NCI-H524 (cell line): ENCODE data around the gene GOSR1.
A peak's percentile ranks its signal among the peaks of the same experiment; 100 is the strongest.
"Not testable (repeated sequence)": the region's sequence is repeated elsewhere in the genome, so short reads cannot be mapped to it uniquely, and the experiment has no call there.

Source experiments
- DNase-seq, 2 experiments: peaks; one replicate each; lab custom pipeline; 2025; lab: John Stamatoyannopoulos, UW

The GOSR1 gene

DNA sequence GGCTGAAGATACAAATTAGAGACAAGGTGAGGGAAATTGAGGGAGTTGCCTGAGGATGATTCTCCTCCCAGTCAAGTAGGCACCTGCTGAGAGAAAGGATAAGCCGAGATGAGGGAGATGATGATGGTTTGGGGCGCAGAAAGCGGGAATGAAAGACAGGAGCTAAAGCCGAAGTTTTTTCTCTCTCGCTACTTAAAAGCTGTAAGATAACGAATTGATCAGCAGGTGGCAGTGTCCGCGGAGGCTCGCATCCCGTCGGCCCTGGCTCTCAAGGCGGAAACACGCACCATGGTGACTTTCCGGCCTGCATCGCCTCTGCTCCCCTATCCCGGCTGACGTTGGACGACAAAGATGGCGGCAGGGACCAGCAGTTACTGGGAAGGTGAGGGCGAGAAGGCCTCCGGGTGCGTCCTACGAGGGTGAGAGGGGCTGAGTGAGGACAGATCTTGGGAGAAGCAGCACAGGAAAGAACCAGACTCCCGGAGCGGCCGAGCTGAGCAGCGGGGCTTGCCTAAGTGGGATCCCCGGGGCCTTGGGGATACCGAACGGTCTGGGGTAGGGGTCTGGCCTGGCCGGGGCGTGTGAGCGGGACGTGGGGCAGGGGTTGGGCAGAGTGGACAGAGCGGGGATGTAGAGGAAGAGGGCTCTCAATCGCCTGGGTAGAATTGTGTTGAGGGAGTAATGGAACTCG, at the start of gene GOSR1:
Gene GOSR1 (plus strand): TSS at position 326 of the 691 bp plus-strand sequence. CDS start 26 bp downstream, at position 352.
- peak; percentile 94 to 98 for DNase-seq

DNA sequence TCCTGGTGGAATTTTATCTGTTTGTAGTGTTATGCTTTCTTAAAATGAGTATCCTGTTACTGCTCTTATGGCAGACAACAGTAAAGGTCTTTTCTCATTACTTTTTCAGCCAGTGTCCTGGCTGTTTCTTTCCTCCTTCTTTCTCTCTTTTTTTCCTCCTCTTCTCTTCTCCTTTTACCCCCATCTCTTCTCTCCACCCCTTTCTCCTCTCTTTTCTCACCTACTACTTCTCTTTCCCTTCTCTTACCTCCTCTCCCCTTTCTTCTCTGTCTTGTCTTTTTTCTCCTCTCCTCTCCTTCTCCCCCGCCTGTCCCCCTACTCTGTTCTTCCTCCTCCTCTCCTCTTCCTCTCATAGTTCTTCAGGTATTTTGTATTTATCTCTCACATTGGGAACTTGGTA, 49.6 kb upstream of the GOSR1 start:
- DNase-seq: no peak

DNA sequence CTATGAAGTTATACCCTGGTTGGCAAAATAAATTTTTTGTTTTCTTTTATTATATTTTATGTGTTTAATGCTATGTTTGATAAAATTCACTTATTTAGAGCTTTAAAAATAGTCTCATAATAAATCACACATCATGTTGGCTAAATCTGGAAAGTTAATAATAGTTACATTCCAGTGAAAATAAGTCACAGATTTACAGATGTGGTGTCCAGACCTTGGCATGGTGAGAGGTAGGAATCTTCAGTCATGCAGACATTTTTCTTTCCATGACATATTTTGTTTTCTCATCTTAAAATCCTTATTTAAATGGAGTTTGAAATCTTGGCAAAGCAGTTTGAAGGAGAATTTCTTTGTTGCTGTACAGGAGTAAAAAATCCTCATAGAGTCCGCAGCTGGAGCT, 48.1 kb upstream of the GOSR1 start:
- no peak for DNase-seq

DNA sequence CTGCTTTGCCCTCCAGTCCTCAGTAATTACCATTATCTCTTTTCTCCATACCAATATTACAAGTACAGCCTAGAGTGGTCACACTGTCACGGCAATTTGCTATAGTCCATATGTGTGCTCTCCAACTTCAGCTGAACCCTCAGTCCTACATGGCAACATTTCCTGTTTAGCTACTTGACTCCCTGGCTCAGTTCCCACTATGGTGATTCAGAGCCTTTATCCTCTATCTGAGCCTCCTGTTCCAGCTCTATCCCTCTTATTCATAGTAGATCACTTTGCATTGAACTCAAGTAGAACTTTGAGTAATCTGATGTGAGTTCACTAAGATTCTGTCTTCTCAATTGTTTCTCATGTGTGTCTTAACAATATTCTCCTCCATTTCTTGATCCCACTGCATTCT, 43.7 kb upstream of the GOSR1 start:
- peak; percentile 12 to 52 for DNase-seq

DNA sequence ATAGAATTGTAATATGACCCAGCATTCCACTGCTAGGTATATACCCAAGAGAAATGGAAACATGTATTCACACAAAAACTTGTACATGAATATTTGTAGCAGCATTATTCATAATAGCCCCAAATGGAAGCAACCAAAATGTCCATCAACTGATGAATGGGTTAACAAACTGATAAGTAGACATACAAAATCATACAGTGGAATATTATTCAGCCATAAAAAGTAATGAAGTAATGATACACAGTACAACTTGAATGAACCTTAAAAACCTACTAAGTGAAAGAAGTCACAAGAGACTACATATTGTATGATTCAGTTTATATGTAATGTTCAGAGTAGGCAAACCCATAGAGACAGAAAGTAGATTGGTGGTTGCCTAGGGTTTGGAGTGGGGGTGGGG, 40.5 kb upstream of the GOSR1 start:
- no peak for DNase-seq

DNA sequence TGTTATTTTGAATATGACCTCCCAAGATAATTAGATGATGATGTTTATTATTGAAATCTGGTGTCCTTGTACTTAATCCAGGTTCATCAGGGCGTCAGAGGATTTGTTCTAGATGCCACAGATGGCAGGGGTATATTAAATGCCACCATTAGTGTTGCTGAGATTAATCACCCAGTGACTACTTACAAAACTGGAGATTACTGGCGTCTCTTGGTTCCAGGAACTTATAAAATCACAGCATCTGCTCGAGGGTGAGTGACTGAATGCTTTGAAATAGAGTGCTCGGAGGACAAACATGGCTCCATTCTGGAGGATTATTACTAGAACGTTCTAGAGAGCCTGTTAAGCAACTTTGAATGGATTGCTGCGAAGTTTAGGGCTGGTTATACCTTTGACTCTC, 33.5 kb upstream of the GOSR1 start:
- peak; percentile 98 to 99 for DNase-seq

DNA sequence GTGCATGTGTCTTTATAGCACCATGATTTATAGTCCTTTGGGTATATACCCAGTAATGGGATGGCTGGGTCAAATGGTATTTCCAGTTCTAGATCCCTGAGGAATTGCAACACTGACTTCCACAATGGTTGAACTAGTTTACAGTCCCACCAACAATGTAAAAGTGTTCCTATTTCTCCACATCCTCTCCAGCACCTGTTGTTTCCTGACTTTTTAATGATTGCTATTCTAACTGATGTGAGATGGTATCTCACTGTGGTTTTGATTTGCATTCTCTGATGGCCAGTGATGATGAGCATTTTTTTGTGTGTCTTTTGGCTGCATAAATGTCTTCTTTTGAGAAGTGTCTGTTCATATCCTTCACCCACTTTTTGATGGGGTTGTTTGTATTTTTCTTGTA, 30.6 kb upstream of the GOSR1 start:
- not testable (repeated sequence) for DNase-seq

DNA sequence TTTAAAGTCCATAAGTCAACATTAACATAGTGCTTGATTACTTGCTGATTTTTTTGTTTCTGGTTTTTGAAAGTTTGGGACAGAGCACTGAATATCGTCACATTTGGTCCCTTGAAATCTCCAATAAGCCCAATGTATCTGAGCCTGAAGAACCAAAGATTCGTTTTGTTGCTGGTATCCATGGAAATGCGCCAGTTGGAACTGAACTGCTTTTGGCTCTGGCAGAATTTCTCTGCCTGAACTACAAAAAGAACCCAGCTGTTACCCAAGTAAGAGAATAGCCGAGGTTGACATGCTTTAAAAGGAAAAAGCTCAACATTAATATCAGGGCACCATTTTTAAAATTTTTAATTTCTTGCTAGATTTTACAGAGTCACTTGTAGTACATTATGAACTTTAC, 27.7 kb upstream of the GOSR1 start:
- DNase-seq: no peak

DNA sequence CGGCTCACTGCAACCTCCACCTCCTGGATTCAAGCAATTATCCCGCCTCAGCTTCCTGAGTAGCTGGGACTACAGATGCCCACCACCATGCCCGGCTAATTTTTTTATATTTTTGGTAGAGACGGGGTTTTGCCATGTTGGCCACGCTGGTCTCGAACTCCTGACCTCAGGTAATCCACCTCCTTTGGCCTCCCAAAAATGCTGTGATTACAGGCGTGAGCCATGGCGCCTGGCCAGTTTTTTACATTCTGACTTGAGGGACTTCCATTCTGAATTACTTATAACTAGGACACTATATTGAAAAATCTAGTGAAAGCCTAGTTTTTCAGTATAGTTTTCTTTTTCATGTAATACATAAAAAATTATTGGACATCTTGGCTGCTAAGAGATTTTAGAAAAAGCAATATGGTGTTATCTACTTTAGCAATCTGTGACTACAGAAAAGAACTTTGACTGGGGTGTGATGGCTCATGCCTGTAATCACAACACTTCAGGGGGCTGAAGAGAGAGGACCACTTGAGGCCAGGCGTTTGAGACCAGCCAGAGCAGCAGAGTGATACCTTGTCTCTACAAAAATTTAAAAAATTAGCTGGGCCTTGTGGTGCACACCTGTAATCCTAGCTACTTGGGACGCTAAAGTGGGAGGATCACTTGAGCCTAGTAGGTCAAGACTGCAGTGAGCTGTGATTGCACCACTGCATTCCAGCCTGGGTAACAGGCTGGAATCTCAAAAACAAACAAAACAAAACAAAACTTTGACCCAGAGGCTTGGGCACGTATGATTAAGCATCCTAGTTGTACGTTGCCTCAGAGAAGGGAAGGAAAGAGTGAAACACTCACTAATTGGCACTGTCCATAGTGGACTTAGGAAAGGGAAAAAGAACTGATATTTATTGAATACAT, 26.8 kb upstream of the GOSR1 start:
- no peak for DNase-seq

DNA sequence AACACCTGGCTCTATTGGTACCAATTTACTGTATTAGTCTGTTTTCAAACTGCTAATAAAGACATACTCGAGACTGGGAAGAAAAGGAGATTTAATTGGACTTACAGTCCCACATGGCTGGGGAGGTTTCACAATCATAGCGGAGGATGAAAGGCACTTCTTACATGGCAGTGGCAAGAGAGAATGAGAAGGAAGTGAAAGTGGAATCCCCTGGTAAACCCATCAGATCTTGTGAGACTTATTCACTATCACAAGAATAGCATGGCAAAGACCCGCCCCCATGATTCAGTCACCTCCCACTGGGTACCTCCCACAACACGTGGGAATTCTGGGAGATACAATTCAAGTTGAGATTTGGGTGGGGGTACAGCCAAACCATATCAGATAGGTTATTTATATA, 22.6 kb upstream of the GOSR1 start:
- no peak for DNase-seq

DNA sequence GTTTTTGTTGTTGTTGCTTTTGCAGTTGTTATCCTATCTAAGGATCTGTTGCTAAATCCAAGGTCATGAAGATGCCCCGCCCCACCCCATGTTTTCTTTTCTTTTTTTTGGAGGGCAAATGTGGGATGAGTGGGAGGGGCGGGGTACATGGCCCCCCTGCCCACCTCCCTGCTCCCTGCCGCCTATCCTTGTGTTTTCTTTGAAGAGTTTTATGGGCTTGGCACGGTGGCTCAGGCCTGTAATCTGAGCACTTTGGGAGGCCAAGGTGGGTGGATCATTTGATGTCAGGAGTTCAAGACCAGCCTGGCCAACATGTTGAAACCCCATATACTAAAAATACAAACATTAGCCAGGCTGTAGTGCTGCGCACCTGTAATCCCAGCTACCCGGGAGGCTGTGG, 18.8 kb upstream of the GOSR1 start:
- DNase-seq: no peak

DNA sequence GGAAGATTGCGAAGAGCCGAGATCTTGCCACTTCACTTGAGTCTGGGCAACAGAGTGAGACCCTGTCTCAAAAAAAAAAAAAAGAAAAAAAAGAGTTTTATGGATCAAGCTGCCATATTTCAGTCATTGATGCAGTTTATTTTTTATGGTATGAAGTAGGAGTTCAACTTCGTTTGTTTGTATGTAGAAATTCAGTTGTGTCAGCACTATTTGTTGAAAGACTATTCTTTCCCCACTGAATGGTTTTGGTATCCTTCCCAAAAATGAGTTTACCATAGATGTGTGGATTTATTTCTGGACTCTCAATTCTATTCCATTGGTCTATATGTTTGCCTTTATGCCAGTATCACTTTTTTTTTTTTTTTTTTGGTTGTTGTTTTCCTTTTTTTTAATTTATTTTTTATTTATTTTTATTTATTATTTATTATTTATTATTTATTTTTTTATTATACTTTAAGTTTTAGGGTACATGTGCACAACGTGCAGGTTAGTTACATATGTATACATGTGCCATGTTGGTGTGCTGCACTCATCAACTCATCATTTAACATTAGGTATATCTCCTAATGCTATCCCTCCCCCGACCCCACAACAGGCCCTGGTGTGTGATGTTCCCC, 18.3 kb upstream of the GOSR1 start:
- DNase-seq: not testable (repeated sequence)

DNA sequence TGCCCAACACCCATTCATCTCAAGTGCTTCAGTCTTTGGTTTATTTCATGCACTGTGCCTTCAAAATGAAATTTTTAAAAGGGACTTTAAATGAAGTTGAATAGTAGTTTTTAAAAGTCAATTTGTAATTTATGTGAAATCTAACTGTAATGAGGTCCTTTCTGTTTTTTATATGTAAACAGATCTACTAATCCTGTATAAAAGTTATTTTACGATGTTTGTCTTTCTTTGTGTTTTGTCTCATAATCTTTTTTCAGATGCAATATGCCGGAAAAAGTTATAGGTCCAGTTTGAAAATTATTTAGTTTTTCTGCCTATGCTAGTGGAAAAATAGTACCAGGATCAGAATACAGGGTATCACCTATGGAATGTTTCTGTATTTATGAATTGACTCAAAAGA, 8.7 kb upstream of the GOSR1 start:
- no peak for DNase-seq

DNA sequence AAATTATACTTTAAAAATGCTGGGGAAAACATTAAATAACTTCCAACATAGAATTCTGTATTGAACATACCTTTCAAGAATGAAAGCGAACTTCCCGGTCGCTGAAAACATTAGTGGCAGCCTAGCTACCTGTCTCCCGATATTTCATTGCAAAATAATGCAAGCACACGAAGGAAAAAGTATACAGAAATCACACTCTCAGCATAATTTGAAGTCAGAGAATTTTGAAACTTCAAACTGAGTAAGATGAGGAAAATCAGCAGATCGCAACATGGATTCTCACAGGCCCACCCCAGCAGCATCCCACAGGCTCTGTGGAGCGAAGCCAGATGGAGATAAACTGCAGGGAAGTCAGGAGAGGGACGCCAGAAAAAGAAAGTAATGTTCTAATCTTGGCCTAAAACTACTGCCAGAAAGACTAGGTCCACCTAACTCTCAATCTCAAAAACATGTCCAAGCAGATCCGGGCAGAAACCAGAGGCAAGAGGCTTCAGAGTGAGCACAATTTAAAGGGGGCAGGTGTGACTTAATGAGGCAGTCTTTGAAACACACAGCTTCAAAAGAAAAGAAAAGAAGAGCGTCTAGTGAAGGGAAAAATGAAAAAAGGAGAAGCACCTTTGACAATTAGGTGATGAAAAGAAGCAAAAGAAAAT, 4.8 kb upstream of the GOSR1 start:
- no peak for DNase-seq

DNA sequence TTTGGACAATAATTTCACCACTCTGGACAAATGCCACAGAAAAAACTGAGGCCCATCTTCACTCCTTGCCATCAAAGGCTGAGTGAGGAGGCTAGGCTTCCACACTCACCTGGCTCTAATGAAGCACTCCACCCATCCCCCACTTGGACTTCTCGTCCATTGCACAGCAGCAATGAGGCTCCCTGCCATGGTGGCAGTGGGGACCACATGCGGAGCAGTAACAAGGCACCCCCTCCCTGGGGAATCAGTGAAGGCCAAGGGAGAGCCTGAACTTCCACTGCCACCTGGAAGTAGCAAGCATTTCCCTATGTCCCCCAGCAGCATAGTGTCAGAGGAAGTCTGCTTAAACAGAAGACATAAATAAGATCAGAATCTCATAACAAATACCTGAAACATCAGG, 2.0 kb upstream of the GOSR1 start:
- DNase-seq: no peak

DNA sequence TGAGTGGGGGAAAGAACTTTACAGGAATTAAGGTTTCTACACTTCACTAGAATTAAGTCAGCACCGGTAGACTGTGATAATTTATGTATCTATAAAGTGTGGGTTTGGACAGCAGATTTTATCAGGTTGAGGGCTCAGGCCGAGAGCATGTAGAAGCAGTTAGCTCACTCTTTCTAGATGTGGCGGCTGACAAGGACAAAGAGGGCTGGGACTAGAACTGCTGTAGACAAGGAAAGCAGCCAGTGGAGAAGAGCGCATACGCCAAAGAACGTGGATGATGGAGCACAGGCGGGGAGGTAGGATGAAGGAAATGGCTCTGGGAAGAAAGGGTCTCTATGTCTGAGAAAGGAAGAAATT, 504 bp upstream of the GOSR1 start:
- peak in 1 of 2 experiments; percentile 36 for DNase-seq

DNA sequence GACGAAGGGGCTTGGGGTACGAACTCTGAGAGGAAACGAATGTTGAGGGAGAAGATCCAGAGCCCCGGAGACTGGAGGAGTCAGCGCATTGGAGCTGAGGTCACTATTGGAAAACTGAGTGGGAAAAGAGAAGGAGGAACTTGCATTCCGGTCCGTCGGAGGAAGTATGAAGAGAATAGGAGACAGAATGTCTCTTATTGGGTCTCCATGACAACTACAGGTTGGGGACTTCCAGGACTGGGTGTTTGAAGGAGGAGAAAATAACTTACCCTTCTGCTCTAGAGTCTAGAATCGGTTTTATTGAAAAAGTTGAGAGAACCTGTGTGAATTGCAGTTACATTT, 537 bp downstream of the GOSR1 start:
- DNase-seq: no peak

DNA sequence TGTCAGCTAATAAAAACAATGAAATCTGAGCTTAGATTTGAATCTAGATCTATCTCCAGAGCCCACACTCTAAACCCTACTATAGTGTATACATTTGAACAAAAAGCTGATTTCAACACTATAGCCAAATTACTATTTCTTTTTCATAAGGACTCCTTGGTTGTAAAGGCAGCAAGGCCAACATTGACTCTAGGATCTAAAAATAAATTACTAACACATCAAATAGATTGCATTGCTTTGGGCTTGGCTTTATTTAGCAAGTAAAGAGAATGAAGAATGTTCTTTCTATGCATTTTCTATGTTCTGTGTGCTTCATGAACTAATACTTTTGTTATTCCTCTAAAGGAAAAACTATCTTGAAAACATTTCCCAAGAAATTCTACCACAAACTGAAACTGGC, 5.3 kb downstream of the GOSR1 start:
- no peak for DNase-seq

DNA sequence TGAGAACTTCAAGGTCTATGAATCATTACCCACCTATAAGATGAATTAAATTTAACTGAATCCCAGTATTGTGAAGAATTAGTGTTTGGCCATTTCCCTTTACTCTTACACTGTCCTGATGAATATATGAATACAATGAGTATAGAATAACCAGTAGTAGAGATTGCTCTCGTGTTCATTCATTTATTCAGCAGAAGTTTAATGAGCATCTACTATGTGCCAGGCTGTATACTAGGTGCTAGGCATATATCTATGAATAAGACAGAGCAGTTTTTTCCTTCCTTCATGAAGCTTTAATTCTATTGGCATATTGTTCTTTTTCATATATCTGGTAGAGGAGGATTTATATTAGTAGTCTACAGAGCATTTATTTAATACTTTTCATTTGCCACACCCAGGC, 6.0 kb downstream of the GOSR1 start:
- no peak for DNase-seq

DNA sequence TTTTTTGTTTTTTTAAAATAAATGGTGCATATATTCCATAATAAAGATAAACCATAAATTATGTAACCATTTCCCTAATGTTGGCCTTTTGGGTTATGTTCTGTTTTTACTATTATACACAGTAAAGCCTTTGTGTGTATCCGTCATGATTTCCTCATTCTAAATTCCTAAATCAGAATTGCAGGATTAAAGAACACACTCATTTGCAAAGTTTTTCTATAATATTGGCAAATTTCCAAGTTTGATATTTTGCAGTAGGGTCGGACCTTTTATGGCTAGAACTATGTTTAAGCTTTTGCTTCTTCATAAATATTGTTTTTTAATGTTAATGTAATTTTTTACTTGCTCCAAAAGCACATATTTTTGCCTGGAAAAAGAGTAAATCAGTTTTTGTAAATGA, 16.6 kb downstream of the GOSR1 start:
- no peak for DNase-seq

DNA sequence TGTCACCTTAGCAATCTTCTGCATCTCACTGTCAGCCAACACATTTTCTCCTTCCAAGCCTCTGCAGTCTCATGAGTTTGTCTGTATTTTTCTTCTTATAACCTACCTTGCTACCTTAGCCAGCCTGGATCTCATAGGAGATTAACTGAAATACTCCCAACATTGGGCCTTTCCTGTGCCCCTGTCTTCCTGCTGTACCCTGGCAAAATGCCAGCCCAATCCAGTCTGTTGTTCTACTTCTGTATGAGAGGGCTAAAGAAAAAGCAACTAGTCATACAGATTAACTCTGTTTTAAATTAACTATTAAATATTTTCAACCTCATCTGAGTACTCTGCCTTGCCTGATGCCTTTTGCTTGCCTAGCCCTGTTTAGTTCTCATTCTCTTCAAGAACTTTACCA, 18.4 kb downstream of the GOSR1 start:
- DNase-seq: peak in 1 of 2 experiments; percentile 43

DNA sequence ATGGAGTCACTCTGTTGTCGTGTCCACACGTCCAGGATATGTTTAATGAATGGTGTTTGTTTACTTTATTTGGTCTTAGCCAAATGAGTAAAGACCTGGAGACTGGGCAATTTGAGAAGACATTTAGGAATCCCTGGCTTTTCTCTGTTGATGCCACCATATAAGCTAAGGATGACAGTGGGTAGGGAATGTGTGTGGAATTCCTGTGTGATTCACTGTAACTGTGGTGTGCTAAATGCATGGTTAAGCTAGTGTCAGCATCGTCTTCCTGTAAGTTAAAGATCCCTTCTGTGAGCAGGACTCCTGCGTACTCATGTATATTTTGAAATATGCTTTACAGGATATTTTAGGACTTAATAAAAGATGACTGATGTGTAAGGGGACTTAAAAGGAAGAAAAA, 26.4 kb downstream of the GOSR1 start:
- DNase-seq: no peak
